Ishikawa (cell line): Measurements from ENCODE around the gene SPAG5.

Source experiments
- EGR1 ChIP-seq: IDR thresholded peaks from 2 replicates; pipeline ENCODE4 v1.6.1; 2012
- EP300 ChIP-seq: IDR thresholded peaks from 2 replicates; pipeline ENCODE4 v1.6.1; 2012; ENCODE audit warnings: borderline replicate concordance
- RAD21 ChIP-seq: IDR thresholded peaks from 2 replicates; pipeline ENCODE4 v1.6.1; 2012; ENCODE audit warnings: low read depth
- TAF1 ChIP-seq: IDR thresholded peaks from 2 replicates; pipeline ENCODE4 v1.6.1; 2012; ENCODE audit warnings: low read depth, mild to moderate bottlenecking
- TEAD4 ChIP-seq: IDR thresholded peaks from 2 replicates; pipeline ENCODE4 v1.6.1; 2012
- YY1 ChIP-seq: IDR thresholded peaks from 2 replicates; pipeline ENCODE4 v1.6.1; 2012; ENCODE audit warnings: low read depth
- TF ChIP-seq, protein P1 (sequence below): IDR thresholded peaks from 2 replicates; pipeline ENCODE4 v1.6.1; 2012

DNA sequence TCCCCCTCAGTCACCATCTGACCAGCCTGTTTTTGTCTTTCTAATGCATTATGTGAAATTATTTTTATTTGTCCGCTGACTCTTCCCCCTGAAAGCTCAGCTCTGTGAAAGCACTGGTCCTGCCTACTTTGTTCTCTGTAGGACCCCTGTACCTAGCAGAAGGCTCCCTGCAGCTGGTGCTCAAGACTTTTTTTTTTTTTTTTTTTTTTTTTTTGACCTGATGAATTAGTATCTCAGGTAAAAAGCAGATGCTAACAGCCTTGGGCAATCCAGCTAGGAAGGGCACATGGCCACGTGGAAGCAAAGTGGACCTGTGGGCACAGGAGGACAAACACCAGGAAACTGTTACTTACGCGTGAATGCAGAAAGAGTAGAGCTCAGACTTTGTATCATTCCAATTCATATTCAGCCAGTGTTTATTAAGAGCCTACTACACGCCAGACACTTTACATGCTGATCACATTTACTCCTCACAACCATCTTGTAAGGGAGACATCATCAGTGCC lies 45.8 kb downstream of the SPAG5 start:
- TF ChIP-seq TAF1: no peak
- TF ChIP-seq RAD21: no peak
- no peak for TF ChIP-seq EP300
- TF ChIP-seq YY1: no peak
- TF ChIP-seq EGR1: no peak
- TF ChIP-seq, protein P1, sequence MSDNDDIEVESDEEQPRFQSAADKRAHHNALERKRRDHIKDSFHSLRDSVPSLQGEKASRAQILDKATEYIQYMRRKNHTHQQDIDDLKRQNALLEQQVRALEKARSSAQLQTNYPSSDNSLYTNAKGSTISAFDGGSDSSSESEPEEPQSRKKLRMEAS: no peak
- no peak for TF ChIP-seq TEAD4
